HS-27A (cell line): ENCODE data around the gene MEIOB.
"Not testable (repeated sequence)": the region's sequence is repeated elsewhere in the genome, so short reads cannot be mapped to it uniquely, and the experiment has no call there.

Source experiments
- DNase-seq: peaks from one replicate; pipeline ENCODE4 v3.0.0-alpha.2; 2012; ENCODE audit warnings: low read depth, missing footprints

Gene MEIOB

DNA sequence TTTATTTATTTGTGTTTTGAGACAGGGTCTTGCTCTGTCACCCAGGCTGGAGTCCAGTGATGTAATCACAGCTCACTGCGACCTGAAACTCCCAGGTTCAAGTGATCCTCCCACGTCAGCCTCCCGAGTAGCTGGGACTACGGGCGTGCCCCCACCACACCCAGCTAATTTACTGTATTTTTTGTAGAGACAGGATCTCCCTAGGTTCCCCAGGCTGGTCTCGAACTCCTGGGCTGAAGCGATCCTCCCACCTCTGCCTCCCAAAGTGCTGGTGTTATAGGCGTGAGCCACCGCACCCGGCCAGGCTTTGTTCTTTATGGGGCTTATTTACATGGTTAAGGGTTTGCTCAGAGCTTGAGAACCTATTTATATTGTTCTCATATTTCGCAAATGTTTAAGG, 5.8 kb upstream of the MEIOB start:
- DNase-seq, result no peak

- DNase-seq, result no peak
Observed at GRCh38 chr16:1877089-1877488, 5.1 kb upstream of the MEIOB start.

DNA sequence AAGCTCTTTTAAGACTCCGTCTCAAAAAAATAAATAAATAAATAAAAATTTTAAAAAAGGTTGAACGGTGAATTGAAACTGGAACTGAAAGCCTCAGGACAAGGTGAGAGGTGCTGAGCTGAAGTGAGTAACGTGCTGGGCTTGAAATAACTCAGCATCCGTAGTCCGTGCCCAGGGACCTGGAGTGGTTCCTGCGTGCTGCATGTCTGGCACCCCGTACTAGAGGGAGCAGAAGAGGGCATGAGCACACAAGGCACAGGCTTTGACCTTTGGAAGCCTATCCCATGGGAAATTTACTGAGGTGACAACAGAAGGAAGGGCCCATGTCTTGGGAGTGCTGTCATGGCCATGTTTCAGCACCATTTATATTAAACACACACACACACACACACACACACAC, 4.5 kb upstream of the MEIOB start:
- no peak for DNase-seq

DNA sequence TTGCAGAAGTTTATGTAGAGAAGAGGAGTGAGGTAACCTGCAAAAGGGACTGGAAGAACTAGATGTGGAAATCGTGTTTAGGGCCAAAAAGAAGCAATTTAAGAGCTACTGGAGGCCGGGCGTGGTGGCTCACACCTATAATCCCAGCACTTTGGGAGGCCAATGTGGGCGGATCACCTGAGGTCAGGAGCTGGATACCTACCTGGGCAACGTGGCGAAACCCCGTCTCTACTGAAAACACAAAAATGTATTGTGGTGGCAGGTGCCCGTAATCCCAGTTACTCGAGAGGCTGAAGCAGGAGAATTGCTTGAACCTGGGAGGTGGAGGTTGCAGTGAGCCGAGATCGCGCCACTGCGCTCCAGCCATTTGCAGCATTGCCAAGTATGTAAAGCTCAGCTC, 4.1 kb upstream of the MEIOB start:
- not testable (repeated sequence) for DNase-seq

GRCh38 chr16:1874854-1875253, 2.9 kb upstream of the MEIOB start:
- no peak for DNase-seq

DNA sequence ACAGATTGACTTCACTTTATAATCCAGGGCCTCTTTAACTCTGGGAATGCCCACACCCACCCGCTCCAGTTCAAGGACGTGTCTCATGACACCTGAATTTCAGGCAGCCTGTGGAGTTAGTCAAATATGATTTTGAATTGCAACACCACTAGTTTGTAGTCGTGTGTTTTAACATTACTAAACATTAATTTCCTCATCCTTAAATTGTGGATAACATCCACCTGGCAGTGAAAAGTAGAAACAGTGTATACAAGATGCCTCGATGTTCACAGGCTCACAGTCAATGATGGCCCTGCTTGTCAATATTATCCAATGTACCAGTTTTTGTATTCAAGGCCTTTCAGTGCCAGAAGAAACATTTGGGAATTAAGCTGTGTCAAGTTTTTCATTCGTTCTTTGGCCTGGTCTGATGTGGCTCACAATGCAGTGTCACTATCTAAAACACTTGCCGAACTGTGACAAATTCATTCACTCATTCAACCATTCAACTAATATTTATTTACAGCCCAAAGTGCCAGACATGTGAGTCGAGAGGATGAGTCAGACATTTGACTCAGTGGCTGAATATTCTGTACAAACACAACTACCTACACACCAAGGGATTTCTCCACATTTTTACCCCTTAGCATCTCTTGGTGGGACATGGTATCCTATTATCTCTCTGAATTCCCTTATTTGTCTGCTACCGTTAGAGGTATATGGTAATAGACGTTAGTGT, 1.4 kb downstream of the MEIOB start:
- DNase-seq, result peak; percentile 41

DNA sequence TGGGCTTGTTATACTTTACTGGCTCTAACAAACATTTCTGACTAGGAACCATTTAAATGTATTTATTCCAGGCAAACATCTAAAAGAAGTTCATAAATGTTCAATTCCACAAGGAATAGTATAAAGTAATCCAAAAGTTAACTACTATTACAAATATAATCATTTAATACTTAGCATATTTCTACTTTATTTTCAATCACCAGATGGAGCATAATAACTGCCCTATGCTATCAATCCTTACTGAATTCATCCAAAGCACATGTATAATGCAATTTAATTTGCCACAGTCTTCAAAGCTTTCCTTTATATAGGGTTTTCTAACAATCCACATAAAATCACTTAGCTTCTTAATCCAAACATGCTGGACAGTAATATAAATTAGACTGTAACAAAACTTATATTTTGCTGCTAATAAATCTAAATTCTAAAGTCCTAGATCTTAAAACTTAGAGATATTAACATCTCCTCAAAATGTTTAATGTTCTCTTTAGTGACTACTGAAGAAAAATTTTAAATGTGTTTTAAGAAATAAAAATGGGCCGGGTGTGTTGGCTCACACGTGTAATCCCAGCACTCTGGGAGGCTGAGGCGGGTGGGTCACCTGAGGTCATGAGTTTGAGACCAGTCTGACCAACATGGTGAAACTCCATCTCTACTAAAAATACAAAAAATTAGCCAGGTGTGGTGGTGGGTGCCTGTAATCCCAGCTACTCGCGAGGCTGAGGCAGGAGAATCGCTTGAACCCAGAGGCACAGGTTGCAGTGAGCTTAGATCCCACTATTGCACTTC, 5.9 kb downstream of the MEIOB start:
- DNase-seq, result no peak

GRCh38 chr16:1863681-1864460, 8.1 kb downstream of the MEIOB start:
- DNase-seq, result no peak

- no peak for DNase-seq
Observed at GRCh38 chr16:1862394-1862793, 9.6 kb downstream of the MEIOB start.

DNA sequence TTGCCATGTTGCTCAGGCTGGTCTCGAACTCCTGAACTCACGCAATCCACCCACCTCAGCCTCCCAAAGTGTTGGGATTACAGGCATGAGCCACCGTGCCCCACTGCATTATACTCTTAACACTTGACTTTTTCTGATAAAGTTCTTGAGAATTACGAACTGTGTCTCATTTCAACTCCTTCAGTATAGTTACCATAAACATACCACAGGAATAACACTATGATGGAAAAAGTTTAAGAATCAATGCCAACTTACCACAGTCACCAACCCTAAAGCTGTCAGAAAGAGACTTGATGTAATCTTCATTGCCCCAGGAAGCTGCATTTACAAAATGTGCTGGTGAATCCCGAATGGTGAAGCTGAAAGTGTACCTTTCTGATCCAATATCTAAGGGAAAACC, 10.2 kb downstream of the MEIOB start:
- DNase-seq, result no peak

DNA sequence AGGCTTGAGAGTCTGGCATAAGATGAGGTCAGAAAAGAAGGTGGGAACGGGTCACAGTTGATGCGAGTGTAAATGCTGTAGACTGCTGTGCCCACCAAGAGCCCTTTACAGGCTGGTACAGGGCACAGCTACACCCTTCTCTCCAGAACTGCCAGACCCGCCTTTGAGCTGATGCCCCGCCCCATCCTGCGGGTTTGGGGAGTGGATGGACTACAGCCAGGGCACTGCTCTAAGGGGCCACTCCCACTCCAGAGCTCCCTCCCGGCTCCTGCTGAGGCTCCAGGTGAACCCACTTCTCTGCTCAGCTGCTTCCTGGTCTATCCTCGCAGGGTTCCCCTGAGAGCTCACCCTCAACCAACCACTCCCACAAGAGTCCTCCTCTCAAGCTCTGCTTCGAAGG, 12.3 kb downstream of the MEIOB start:
- DNase-seq, result no peak

DNA sequence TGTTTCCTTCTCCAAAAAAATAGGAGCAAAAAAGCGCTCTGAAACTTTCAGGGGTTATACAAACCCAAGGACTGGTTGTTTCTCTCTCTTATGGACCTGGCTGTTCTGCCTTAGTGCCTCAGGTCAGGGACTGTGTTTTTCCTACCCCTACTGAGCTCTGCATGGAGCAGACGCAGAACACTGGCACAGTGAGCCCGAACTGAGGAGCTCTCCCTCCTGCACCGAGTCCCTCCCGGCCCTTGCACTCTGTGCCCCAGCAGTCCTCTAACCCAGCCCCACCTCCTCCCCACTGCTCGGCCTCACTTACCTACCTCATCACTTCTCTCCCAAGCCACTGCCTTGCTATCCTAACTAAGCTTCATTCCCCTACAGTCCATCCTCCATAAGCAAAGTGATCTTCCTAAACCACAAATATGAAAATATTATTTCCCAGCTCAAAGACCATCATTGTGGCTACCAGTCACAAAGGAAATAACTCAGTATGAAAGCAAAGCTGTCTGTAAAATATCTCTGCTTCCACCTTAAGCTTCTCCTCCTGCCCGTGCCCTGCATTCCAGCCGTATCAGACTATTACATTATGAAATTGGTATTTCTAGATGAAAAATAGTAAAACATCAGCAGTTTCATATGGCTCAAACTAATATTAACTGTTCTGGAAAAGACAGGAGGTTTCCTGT, 13.6 kb downstream of the MEIOB start:
- DNase-seq, result no peak

GRCh38 chr16:1857433-1858097, 14.4 kb downstream of the MEIOB start:
- DNase-seq, result no peak

DNA sequence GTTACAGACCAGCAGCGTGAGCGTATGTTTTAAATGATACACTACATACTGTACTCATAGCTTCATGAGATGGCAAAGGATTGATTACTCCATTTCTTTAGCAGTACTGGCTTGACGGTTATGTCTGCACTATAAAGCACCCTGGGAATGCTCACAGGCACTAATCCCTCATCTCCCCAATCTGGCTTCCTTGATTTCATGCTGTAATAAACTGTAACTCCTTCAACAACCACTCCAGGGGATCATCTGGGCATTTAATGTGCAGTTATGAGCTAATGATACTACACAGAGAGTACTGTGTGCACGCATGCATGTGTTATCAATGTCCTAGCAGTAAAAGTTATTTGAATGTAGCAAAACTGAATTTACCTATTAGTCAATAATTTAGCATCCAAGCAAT, 20.2 kb downstream of the MEIOB start:
- DNase-seq, result no peak

DNA sequence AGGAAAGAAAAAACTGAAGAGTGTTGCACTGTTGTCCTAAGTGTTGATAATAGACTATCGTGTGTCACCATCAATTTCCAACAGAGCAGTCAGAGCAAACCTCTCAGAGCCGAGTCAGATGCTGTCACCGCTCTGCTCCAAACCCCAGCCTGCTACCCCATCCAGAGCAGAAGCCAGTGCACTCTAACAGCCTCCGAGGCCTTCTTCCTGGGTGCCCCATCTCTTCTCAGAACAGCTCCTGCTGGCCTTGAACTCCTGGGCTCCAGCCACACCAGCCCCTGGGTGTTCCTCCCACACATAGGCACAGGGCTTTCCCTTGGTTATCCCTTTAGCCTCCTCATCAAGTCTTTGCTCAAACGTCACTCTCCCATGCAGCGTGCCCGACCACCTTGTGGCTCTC, 21.0 kb downstream of the MEIOB start:
- no peak for DNase-seq

DNA sequence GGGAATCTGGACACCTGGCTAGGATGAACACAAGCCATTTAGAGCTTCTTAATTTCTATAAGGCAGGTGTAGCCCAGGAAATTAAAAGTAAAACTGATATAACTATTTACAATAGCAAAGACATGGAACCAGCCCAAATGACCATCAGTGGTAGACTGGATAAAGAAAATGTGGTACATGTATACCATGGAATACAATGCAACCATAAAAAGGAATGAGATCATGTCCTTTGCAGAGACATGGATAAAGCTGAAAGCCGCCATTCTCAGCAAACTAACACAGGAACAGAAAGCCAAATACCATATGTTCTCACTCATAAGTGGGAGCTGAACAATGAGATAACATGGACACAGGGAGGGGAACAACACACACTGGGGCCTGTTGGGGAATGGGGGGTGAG, 25.5 kb downstream of the MEIOB start:
- DNase-seq, result no peak

GRCh38 chr16:1845985-1846384, 26.0 kb downstream of the MEIOB start:
- no peak for DNase-seq

DNA sequence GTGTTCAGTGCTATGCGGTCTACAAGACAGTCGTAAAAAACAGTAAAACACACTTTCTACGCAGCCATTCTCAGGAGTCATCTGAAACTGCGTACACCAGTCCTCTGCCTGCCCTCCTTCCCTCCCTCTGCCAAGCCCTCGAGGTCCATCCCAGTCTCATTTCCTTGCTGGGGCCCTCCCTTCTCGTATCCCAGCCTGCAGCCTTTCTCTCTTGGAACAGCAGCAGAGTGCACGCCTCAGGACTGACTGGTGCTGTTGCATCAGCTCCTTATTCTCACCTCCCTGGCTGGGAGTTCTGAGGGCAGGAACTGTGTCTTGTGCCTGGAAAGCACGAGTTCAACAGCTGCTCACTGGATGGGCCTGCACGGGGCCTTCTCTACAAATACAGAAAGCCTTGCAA, 32.4 kb downstream of the MEIOB start:
- DNase-seq, result no peak

DNA sequence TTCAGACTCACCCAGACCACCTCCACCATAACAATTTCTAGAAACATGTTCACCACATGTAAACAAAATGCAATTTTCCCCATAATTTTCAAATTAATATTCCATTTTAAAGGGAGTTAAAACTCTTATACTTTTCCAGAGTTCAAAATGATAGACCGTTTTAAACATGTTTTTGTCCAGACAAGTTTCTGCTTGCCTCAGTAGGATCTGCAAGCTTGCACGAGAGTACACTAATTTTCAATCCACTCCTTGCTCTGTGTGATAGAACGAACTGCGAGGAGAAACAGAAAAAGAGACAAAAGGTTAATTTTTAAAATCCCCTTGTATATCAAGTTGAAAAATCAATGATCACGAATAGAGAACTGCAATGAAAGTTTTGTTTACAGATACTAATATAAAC, 37.9 kb downstream of the MEIOB start:
- DNase-seq, result no peak

GRCh38 chr16:1832838-1833454, 39.0 kb downstream of the MEIOB start:
- DNase-seq, result no peak
